ENCODE measurements around the gene TRANK1.

TRANK1 gene

DNA sequence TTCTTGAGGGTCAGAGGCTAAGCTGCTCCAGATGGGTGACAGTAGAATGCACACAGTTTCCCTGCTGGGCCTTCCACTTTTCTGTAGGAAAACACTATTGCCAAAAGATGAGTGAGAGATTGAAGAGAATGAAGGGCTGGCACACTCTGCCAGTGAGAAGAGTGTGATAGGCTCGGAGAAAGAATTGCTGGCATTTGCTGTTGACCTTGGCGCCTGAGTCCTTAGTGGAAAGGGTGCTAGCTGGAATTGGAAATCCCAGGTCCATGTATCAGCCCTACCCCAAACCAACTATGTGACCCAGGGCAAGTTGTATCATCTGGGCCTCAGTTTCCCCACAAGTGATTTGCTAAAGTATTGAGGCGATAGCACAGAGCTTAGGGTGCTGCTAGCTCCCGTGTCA, 120.4 kb downstream of the TRANK1 start:
- Histone ChIP-seq H3K9me3 (no peaks in the 10 kb centered on the region), H3K4me1 (no peaks in the 10 kb centered on the region), H3K4me3 (no peak overlapping the region), H3K36me3 (replicated peaks) (no peaks in the 10 kb centered on the region), H3K27me3 (ENCODE audit: low read depth) (peaks cover 3% of the 10 kb centered on the region; the same call in 1 of the 2 replicates)
- in situ Hi-C loops (cut with MboI; ENCODE audit: low sequenced_read_pairs) = no loop called here
- DNase-seq (ENCODE audit: low spot score in 2 of 2) = no peak

DNA sequence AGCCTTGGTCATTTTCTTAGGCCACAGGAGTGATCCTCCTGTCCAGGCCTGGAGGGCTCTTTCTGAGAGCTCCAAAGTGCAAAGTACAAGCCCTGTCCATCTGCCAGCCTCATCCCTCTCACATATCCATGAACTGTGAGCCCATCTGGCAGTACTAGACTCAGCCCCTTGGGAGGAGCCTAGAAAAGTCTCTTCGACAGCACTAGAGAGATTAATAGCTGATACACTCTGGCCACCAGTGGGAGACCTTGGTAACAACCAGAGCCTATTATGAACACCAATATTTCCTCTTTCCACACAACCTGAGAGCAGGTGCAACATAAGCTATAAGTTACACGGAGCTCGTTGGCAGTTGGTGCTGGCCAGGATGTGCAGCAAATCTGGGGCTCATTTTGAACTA, 121.0 kb downstream of the TRANK1 start:
- no peak overlapping the region for H3K4me3 ChIP-seq
- peaks cover 1% of the 10 kb centered on the region; the same call in 1 of the 2 replicates for H3K27me3 ChIP-seq (ENCODE audit: low read depth)
- no peaks in the 10 kb centered on the region for H3K36me3 ChIP-seq (replicated peaks)
- in situ Hi-C loops (cut with MboI; ENCODE audit: low sequenced_read_pairs) = no loop called here
- H3K9me3 ChIP-seq = no peaks in the 10 kb centered on the region
- DNase-seq (ENCODE audit: low spot score in 2 of 2) = no peak
- H3K4me1 ChIP-seq = no peaks in the 10 kb centered on the region

DNA sequence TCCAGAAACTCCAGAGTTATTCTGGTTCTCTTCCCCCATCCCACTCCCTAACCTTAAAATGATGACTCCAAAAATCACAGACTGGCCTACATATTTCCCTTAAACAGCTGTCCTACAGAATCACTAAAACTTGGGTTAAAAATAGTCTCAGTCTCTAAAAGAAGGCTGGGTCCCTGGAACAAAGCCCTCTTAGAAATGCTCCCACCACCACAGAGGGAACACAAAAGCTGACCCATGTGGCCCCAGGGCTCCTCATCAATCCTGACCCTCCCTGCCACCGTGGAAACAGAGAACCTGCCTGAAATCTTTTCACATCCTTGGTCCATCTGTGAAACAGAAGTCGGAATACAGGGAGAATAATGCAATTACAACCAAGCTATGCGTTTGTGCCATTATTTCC, 124.8 kb downstream of the TRANK1 start:
- in situ Hi-C loops (cut with MboI; ENCODE audit: low sequenced_read_pairs) = no loop called here
- DNase-seq (ENCODE audit: low spot score in 2 of 2) = no peak

DNA sequence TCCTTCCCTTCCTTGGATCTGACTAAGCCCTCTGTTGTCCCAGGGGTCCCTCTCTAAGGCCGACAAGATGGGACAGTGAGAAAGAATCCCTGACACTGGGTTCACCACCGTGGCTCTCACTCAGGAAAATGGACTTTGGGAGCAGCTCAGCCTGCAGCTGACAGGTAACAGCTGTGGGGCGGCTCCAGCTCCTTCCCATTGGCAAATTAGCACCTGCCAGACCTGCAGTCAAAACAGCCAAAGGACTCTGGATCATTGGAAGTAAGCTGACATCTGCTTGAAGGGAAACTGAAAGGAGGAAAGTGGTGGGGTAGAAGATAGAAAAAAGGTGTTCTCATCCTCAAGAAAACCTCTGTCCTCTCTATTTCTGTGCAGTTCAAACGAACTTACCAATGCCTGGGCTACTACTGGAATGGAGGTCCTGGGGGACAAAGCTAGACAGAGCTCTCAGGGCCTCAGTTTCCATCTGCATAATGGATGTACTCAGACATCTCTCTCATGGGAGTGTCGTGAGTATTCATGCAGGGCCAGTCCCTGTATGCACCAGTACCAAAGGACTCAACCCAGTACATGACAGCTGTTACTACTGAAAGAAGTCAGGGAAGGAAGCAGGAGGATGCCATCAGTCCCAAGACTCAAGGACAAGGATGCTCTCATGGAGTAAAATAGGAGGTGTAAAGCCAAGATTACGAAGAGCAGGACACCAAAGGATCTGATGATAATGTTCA, 126.9 kb downstream of the TRANK1 start:
- Histone ChIP-seq H3K9me3 (no peaks in the 10 kb centered on the region), H3K27me3 (ENCODE audit: low read depth) (no peaks in the 10 kb centered on the region), H3K4me1 (no peaks in the 10 kb centered on the region), H3K36me3 (replicated peaks) (no peaks in the 10 kb centered on the region), H3K4me3 (no peak overlapping the region)
- no peak for DNase-seq (ENCODE audit: low spot score in 2 of 2)
- in situ Hi-C loops (cut with MboI; ENCODE audit: low sequenced_read_pairs) = no loop called here

More for the DNA sequence above, 124.8 kb downstream of the TRANK1 start:
- no peaks in the 10 kb centered on the region for H3K9me3 ChIP-seq
- H3K4me3 ChIP-seq = no peak overlapping the region
- no peaks in the 10 kb centered on the region for H3K4me1 ChIP-seq
- H3K27me3 ChIP-seq (ENCODE audit: low read depth) = no peaks in the 10 kb centered on the region
- no peaks in the 10 kb centered on the region for H3K36me3 ChIP-seq (replicated peaks)

DNA sequence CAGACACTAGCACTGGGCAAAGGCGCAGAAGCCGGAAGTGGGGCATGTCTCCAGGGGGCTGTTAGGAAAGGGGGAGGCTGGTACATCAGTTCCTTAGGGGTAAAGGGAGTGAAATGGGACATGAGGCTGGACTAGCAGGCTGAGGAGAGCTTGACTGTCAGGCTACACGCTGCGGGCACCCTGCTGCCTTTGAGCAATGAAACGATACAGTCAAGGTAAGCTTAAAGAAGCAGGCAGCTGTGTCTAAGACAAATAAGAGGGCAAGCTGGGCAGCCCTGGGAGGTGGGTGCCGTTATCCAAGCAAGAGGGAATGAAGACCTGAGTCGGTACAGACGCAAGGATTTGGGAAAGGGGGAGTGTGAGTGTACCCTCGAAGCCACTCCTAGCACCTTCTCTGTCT, 129.5 kb downstream of the TRANK1 start:
- DNase-seq (ENCODE audit: low spot score in 2 of 2) = no peak
- Histone ChIP-seq H3K9me3 (no peaks in the 10 kb centered on the region), H3K36me3 (replicated peaks) (no peaks in the 10 kb centered on the region), H3K4me3 (no peak overlapping the region), H3K27me3 (ENCODE audit: low read depth) (no peaks in the 10 kb centered on the region), H3K4me1 (no peaks in the 10 kb centered on the region)
- in situ Hi-C loops (cut with MboI; ENCODE audit: low sequenced_read_pairs) = no loop called here

DNA sequence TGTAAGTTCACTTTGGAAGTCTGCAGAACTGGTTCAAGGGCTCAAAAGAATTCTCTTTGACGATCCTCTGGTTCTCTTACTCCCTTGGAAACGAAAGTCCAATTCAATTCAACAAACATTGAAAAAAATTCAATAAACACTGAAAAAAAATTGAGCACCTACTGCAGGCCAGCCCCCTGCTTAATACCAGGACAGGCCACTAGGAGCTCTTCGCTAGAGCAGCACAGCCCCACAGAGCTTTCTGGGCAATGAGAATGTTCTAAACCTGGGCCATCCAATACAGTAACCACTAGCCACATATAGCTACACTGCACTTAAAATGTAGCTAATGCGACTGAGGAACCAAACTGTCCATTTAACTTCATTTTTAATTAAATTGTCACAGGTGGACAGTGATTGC, 130.1 kb downstream of the TRANK1 start:
- H3K36me3 ChIP-seq (replicated peaks) = no peaks in the 10 kb centered on the region
- H3K9me3 ChIP-seq = no peaks in the 10 kb centered on the region
- no peaks in the 10 kb centered on the region for H3K4me1 ChIP-seq
- DNase-seq (ENCODE audit: low spot score in 2 of 2) = no peak
- no peak overlapping the region for H3K4me3 ChIP-seq
- in situ Hi-C loops (cut with MboI; ENCODE audit: low sequenced_read_pairs) = no loop called here
- H3K27me3 ChIP-seq (ENCODE audit: low read depth) = no peaks in the 10 kb centered on the region; the same call in 1 of the 2 replicates

DNA sequence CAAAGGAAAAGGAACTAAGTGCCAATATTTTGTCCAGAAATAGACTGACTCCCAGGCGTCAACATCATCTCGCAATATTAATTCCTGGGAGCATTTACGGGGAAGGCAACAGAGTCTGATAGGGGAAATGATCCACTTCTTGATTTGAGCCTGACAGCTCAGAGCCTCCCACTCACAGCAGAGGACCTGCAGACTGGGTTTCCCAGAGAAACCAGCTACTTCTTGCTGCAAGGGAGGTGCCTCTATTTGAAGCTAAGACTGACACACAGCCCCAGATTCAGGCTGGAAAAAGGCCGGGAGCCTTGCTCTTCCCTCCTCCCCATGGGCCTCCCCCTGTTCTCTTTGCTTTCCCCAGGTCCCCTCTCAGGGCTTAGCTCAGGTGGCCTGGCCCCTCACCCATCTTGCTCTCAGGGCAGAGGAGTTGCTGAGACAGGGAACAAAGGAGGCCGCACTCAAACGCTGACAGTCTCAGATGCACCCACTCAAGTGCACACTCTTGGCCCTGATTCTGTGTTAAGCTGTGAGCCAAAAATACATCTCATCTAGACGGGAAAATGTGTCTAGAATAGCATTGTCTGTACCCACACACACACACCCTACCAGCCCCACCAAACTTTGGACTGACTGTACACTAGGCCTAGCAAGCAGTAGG, 130.7 kb downstream of the TRANK1 start:
- DNase-seq (ENCODE audit: low spot score in 2 of 2) = no peak
- no peaks in the 10 kb centered on the region for H3K36me3 ChIP-seq (replicated peaks)
- H3K9me3 ChIP-seq = no peaks in the 10 kb centered on the region
- in situ Hi-C loops (cut with MboI; ENCODE audit: low sequenced_read_pairs) = no loop called here
- H3K4me3 ChIP-seq = no peak overlapping the region
- H3K4me1 ChIP-seq = no peaks in the 10 kb centered on the region
- no peaks in the 10 kb centered on the region; the same call in 1 of the 2 replicates for H3K27me3 ChIP-seq (ENCODE audit: low read depth)

DNA sequence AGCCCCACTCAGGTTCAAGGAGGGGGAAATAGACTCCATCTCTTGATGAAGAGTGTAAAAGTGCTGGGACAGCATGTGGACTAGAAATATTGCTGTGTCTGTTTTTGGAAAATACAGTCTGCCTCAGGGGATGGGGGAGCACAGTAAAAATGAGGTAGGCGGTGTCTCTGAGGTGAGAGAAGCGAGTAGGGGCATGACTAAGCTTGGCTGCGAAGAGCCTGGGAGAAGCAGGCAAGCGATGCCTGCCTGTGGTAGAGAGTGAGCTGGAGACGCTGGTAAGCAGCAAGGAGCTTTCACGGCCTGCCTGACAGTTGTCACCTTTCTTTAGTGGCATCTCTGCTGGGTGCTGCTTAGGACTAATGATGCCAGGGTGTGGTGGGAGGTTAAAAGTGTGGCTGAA, 131.5 kb downstream of the TRANK1 start:
- H3K4me1 ChIP-seq = no peaks in the 10 kb centered on the region
- no peaks in the 10 kb centered on the region for H3K9me3 ChIP-seq
- H3K36me3 ChIP-seq (replicated peaks) = no peaks in the 10 kb centered on the region
- in situ Hi-C loops (cut with MboI; ENCODE audit: low sequenced_read_pairs) = no loop called here
- H3K4me3 ChIP-seq = no peak overlapping the region
- no peak for DNase-seq (ENCODE audit: low spot score in 2 of 2)
- no peaks in the 10 kb centered on the region; the same call in 1 of the 2 replicates for H3K27me3 ChIP-seq (ENCODE audit: low read depth)

DNA sequence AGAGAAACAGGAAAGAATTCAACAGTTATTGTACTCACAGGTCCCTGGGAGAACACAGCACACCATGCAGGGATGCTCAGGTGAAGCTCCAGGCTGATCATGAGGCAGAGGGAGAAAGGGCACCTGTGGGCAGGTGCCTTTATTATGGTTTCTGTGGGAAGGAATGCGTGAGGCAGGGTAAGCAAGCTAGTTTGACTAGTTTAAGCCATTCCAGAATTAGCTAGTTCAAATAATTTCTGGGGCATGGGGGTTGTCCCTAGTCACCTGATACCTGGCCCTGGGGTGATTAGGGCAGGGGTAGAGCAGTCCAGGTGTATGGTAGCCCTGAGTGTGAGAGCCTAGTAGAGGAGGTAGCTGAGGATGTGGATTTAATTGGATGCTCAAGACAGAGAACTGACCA, 132.6 kb downstream of the TRANK1 start:
- Histone ChIP-seq H3K4me3 (no peak overlapping the region), H3K27me3 (ENCODE audit: low read depth) (no peaks in the 10 kb centered on the region; the same call in 1 of the 2 replicates), H3K4me1 (no peaks in the 10 kb centered on the region), H3K9me3 (no peaks in the 10 kb centered on the region), H3K36me3 (replicated peaks) (no peaks in the 10 kb centered on the region)
- no peak for DNase-seq (ENCODE audit: low spot score in 2 of 2)
- in situ Hi-C loops (cut with MboI; ENCODE audit: low sequenced_read_pairs) = no loop called here

DNA sequence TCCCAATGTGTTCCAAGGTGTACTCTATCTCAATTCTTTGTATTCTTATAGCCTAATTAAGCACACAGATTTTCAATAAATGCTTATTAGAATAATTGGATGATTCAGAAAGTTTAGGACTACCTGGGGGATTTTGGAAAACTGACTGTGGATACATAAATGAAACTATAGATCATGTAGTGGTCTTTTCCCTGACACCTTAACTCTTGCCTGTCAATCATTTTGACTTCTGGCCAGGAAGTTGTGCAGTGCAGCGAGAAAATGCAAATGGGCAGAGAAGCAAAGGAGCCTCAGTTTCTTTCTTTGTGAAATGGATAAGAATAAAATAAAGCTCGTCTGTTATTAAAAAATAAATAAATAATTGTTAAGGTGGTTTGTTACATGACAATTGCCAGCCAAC, 133.1 kb downstream of the TRANK1 start:
- Histone ChIP-seq H3K4me1 (no peaks in the 10 kb centered on the region), H3K9me3 (no peaks in the 10 kb centered on the region), H3K27me3 (ENCODE audit: low read depth) (no peaks in the 10 kb centered on the region; the same call in 1 of the 2 replicates), H3K36me3 (replicated peaks) (no peaks in the 10 kb centered on the region), H3K4me3 (no peak overlapping the region)
- in situ Hi-C loops (cut with MboI; ENCODE audit: low sequenced_read_pairs) = no loop called here
- no peak for DNase-seq (ENCODE audit: low spot score in 2 of 2)

DNA sequence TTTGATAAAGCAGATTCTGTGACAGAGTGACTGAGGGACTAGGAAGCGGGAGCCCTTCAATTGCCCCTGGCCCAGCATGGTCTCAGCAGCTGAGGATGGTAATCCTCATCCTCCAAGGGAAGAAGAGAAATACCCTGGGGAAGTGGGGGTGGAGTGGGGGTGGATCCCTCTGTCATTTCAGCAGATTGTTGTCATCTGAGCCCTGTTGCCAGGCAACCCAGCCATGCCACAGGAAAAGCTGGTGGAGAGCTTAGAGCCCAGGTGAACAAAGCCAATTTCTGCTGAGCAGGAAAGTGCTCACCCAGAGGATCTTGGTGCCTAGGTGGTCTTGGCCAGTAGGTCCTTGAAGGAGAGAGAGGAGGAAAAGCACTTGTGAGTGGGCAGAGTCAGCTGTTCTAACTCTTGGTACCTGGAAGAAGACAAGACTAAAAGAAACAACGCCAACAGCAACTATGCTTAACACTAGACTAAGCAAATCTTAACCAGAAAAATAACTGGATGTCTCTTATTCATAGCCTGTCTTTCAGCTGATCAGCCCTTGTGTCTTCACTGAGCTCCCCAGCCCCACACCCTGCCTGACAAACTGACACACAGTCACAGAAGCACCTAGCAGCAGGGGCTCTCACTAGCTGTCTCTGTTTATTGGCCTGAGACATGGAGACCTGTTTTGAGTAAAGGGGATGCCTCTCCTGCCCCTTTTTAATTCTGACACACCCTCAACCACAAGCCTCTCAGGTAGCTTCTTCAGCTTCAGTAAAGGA, 140.4 kb downstream of the TRANK1 start:
- Histone ChIP-seq H3K27me3 (ENCODE audit: low read depth) (no peaks in the 10 kb centered on the region), H3K4me3 (no peak overlapping the region), H3K36me3 (replicated peaks) (no peaks in the 10 kb centered on the region), H3K9me3 (no peaks in the 10 kb centered on the region), H3K4me1 (no peaks in the 10 kb centered on the region)
- no peak for DNase-seq (ENCODE audit: low spot score in 2 of 2)
- in situ Hi-C loops (cut with MboI; ENCODE audit: low sequenced_read_pairs) = no loop called here

DNA sequence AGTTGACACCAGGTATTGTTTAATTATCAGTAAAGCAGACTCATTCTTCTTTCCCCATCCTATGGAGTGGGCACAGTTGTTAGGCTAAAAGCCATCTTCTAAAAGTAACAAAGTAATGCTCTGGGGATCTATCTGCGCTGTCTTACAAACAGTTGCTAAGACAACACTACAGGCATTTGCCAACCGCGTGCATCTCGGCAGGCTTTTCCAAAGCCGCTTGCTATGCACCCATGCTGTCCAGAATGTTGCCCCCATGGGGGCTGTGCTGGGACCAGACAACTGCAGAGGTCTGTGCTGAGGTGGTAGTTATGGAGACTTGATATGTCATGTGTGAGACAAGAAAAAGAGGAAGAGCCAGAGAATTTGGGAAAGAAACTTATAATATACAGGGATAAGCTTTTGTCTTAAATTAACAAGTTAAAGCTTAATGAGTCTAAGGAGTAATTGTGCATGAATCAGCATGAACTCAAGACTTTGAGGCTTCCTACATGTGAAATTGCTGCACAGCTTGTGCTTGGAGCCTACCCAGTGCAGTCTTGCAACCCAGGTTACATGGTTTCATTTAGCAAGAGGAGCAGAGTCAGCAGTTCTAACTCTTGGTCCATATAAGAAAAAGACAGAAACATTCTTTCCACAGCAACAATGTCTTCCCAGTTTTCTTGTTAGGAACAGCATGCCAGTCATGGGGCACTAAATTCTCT, 141.6 kb downstream of the TRANK1 start:
- in situ Hi-C loops (cut with MboI; ENCODE audit: low sequenced_read_pairs) = no loop called here
- DNase-seq (ENCODE audit: low spot score in 2 of 2) = no peak
- no peak overlapping the region for H3K4me3 ChIP-seq
- H3K36me3 ChIP-seq (replicated peaks) = no peaks in the 10 kb centered on the region
- H3K4me1 ChIP-seq = no peaks in the 10 kb centered on the region
- no peaks in the 10 kb centered on the region for H3K27me3 ChIP-seq (ENCODE audit: low read depth)
- no peaks in the 10 kb centered on the region for H3K9me3 ChIP-seq

DNA sequence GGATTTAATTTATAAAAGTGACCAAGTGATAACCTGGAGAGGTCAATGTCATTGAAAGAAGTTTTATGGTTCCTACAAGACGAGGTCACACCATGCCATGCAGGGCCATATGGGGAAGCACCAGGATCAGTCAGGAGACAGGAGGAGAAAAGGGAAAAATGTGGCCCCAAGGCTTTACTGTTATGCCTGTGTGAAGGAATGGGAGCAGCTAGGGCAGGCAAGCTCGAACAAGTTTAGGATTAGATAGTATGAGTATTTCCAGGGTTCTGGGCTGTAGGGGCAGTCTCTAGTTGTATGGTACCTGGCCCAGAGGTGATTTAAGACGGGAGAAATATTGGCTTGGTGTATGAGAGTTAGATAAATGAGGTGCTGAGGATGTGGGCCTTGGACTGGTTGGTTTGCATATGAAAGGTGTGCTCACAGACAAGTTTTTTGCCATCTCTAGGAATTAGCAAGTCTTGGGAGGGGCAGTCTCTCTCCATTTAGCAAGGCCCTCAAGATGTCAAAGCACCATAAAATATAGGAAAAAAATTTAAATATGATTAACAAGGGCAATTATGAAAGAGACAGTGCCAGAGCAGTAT, 144.2 kb downstream of the TRANK1 start:
- no peak for DNase-seq (ENCODE audit: low spot score in 2 of 2)
- Histone ChIP-seq H3K9me3 (no peaks in the 10 kb centered on the region), H3K27me3 (ENCODE audit: low read depth) (no peaks in the 10 kb centered on the region), H3K4me3 (no peak overlapping the region), H3K36me3 (replicated peaks) (no peaks in the 10 kb centered on the region), H3K4me1 (no peaks in the 10 kb centered on the region)
- in situ Hi-C loops (cut with MboI; ENCODE audit: low sequenced_read_pairs) = no loop called here

Measured in HAP-1 (cell line).